HEK293 (cell line): ENCODE measurements around the gene RHOB.

ENCODE experiments used
- FEZF1 ChIP-seq: fragments of 450-650 bp; formaldehyde crosslinking; IDR thresholded peaks from 2 replicates; pipeline ENCODE4 v1.5.1; 2016; ENCODE audit warnings: missing biosample characterization, missing genetic modification characterization
- GFI1B ChIP-seq: fragments of 450-650 bp; formaldehyde crosslinking; IDR thresholded peaks from 2 replicates; pipeline ENCODE4 v1.5.1; 2016; ENCODE audit warnings: missing biosample characterization, missing genetic modification characterization
- GLI4 ChIP-seq: fragments of 450-650 bp; formaldehyde crosslinking; IDR thresholded peaks from 2 replicates; pipeline ENCODE4 v1.5.1; 2016; ENCODE audit warnings: missing biosample characterization, missing genetic modification characterization
- GLIS1 ChIP-seq: fragments of 450-650 bp; formaldehyde crosslinking; IDR thresholded peaks from 2 replicates; pipeline ENCODE4 v1.5.1; 2016; ENCODE audit warnings: missing biosample characterization, missing genetic modification characterization
- HOXA7 ChIP-seq: sonication (generic); formaldehyde crosslinking; IDR thresholded peaks from 2 replicates; pipeline ENCODE4 v1.8.1; 2022; ENCODE audit warnings: missing genetic modification reagents, borderline replicate concordance
- KLF17 ChIP-seq: fragments of 450-650 bp; formaldehyde crosslinking; IDR thresholded peaks from 2 replicates; pipeline ENCODE4 v1.5.1; 2016; ENCODE audit warnings: missing biosample characterization, missing genetic modification characterization
- PATZ1 ChIP-seq: fragments of 450-650 bp; formaldehyde crosslinking; IDR thresholded peaks from 2 replicates; pipeline ENCODE4 v1.5.1; 2016; ENCODE audit warnings: missing biosample characterization, missing genetic modification characterization
- RBAK ChIP-seq: fragments of 450-650 bp; formaldehyde crosslinking; IDR thresholded peaks from 2 replicates; pipeline ENCODE4 v1.5.1; 2016; ENCODE audit warnings: missing biosample characterization, missing genetic modification characterization
- REST ChIP-seq: fragments of 450-650 bp; formaldehyde crosslinking; IDR thresholded peaks from 2 replicates; pipeline ENCODE4 v1.5.1; 2016; ENCODE audit warnings: missing biosample characterization, missing genetic modification characterization
- WT1 ChIP-seq: fragments of 450-650 bp; formaldehyde crosslinking; IDR thresholded peaks from 2 replicates; pipeline ENCODE4 v1.5.1; 2016; ENCODE audit warnings: missing biosample characterization, missing genetic modification characterization
- ZBTB21 ChIP-seq: fragments of 450-650 bp; formaldehyde crosslinking; IDR thresholded peaks from 2 replicates; pipeline ENCODE4 v1.5.1; 2017; ENCODE audit warnings: missing biosample characterization, missing genetic modification characterization
- ZBTB48 ChIP-seq: fragments of 450-650 bp; formaldehyde crosslinking; IDR thresholded peaks from 2 replicates; pipeline ENCODE4 v1.5.1; 2016; ENCODE audit warnings: missing biosample characterization, missing genetic modification characterization
- ZFP37 ChIP-seq: fragments of 450-650 bp; formaldehyde crosslinking; IDR thresholded peaks from 2 replicates; pipeline ENCODE4 v1.5.1; 2016; ENCODE audit warnings: missing biosample characterization, missing genetic modification characterization
- ZNF121 ChIP-seq: fragments of 450-650 bp; formaldehyde crosslinking; IDR thresholded peaks from 2 replicates; pipeline ENCODE4 v1.5.1; 2016; ENCODE audit warnings: missing biosample characterization, missing genetic modification characterization
- ZNF148 ChIP-seq: fragments of 450-650 bp; formaldehyde crosslinking; IDR thresholded peaks from 2 replicates; pipeline ENCODE4 v1.5.0; 2017; ENCODE audit warnings: missing biosample characterization, missing genetic modification characterization, borderline replicate concordance
- ZNF16 ChIP-seq: fragments of 450-650 bp; formaldehyde crosslinking; IDR thresholded peaks from 2 replicates; pipeline ENCODE4 v1.5.1; 2016; ENCODE audit warnings: low read depth, missing biosample characterization, missing genetic modification characterization
- ZNF2 ChIP-seq: fragments of 450-650 bp; formaldehyde crosslinking; IDR thresholded peaks from 2 replicates; pipeline ENCODE4 v1.5.1; 2016; ENCODE audit warnings: missing biosample characterization, missing genetic modification characterization
- ZNF223 ChIP-seq: fragments of 450-650 bp; formaldehyde crosslinking; IDR thresholded peaks from 2 replicates; pipeline ENCODE4 v1.5.1; 2016; ENCODE audit warnings: missing biosample characterization, missing genetic modification characterization
- ZNF248 ChIP-seq: fragments of 450-650 bp; formaldehyde crosslinking; IDR thresholded peaks from 2 replicates; pipeline ENCODE4 v1.5.1; 2017; ENCODE audit warnings: missing biosample characterization, missing genetic modification characterization
- ZNF354C ChIP-seq: fragments of 450-650 bp; formaldehyde crosslinking; IDR thresholded peaks from 2 replicates; pipeline ENCODE4 v1.5.1; 2016; ENCODE audit warnings: missing biosample characterization, missing genetic modification characterization, low read depth, borderline replicate concordance
- ZNF366 ChIP-seq: fragments of 450-650 bp; formaldehyde crosslinking; conservative IDR thresholded peaks from 2 replicates; pipeline ENCODE4 v1.5.1; 2016; ENCODE audit warnings: missing biosample characterization, missing genetic modification characterization
- ZNF394 ChIP-seq: fragments of 450-650 bp; formaldehyde crosslinking; IDR thresholded peaks from 2 replicates; pipeline ENCODE4 v1.5.1; 2016; ENCODE audit warnings: missing biosample characterization, missing genetic modification characterization, mild to moderate bottlenecking, moderate library complexity, borderline replicate concordance
- ZNF416 ChIP-seq: fragments of 450-650 bp; formaldehyde crosslinking; IDR thresholded peaks from 2 replicates; pipeline ENCODE4 v1.5.1; 2016; ENCODE audit warnings: missing biosample characterization, missing genetic modification characterization
- ZNF549 ChIP-seq: fragments of 450-650 bp; IDR thresholded peaks from 2 replicates; pipeline ENCODE4 v1.5.1; 2018; ENCODE audit warnings: missing biosample characterization, missing genetic modification characterization, mild to moderate bottlenecking, inconsistent platforms, moderate library complexity
- ZNF558 ChIP-seq: fragments of 450-650 bp; formaldehyde crosslinking; IDR thresholded peaks from 2 replicates; pipeline ENCODE4 v1.5.1; 2016; ENCODE audit warnings: missing biosample characterization, missing genetic modification characterization
- ZNF645 ChIP-seq: fragments of 450-650 bp; formaldehyde crosslinking; IDR thresholded peaks from 2 replicates; pipeline ENCODE4; 2016; ENCODE audit warnings: missing biosample characterization, missing genetic modification characterization
- ZNF792 ChIP-seq: fragments of 450-650 bp; formaldehyde crosslinking; IDR thresholded peaks from 2 replicates; pipeline ENCODE4 v1.5.1; 2016; ENCODE audit warnings: missing biosample characterization, missing genetic modification characterization
- ZSCAN30 ChIP-seq: fragments of 450-650 bp; IDR thresholded peaks from 2 replicates; pipeline ENCODE4 v1.5.1; 2018; ENCODE audit warnings: missing biosample characterization, mild to moderate bottlenecking, missing genetic modification characterization, moderate library complexity
- ZXDB ChIP-seq: fragments of 450-650 bp; formaldehyde crosslinking; IDR thresholded peaks from 2 replicates; pipeline ENCODE4 v1.5.1; 2016; ENCODE audit warnings: missing biosample characterization, missing genetic modification characterization

RHOB gene

GRCh38 chr2:20447437-20448245, 767 bp downstream of the RHOB start (continued):
- no peak for TF ChIP-seq FEZF1
- no peak for TF ChIP-seq GFI1B (tag by site-specific recombination)
- TF ChIP-seq GLIS1: no peak
- no peak for TF ChIP-seq ZNF2 (tag by site-specific recombination)
- no peak for TF ChIP-seq ZBTB21
- TF ChIP-seq ZNF366 (tag by site-specific recombination): no peak
- no peak for TF ChIP-seq RBAK (tag by site-specific recombination)
- TF ChIP-seq ZNF394 (tag by site-specific recombination): no peak
- TF ChIP-seq ZNF792 (tag by site-specific recombination): no peak
- TF ChIP-seq ZNF248 (tag by site-specific recombination): no peak
- TF ChIP-seq ZNF354C: no peak
- no peak for TF ChIP-seq KLF17 (tag by site-specific recombination)
- no peak for TF ChIP-seq ZNF16 (tag by site-specific recombination)
- 0 out of 2 replicates have a peak, but pooled peaks have one; percentile 20 for TF ChIP-seq REST
- TF ChIP-seq ZSCAN30 (tag by site-specific recombination): no peak
- TF ChIP-seq ZNF549 (tag by site-specific recombination): no peak
- no peak for TF ChIP-seq HOXA7 (CRISPR knock-in tag)
- no peak for TF ChIP-seq ZNF148 (tag by site-specific recombination)
- no peak for TF ChIP-seq ZNF121 (tag by site-specific recombination)
- peak; percentile 68; the same call in 1 of the 2 replicates for TF ChIP-seq ZFP37 (tag by site-specific recombination)
- no peak for TF ChIP-seq ZNF223 (tag by site-specific recombination)
- 0 out of 2 replicates have a peak, but pooled peaks have one; percentile 26 for TF ChIP-seq ZXDB (tag by site-specific recombination)
- TF ChIP-seq WT1 (tag by site-specific recombination): no peak
- TF ChIP-seq ZBTB48 (tag by site-specific recombination): no peak
- no peak for TF ChIP-seq PATZ1 (tag by site-specific recombination)
- TF ChIP-seq ZNF558 (tag by site-specific recombination): no peak
- no peak for TF ChIP-seq ZNF416
- TF ChIP-seq GLI4 (tag by site-specific recombination): no peak
- TF ChIP-seq ZNF645 (tag by site-specific recombination): peak; percentile 93
